OCI-LY7 (cell line): ENCODE measurements around the gene SP100. TPM values are rescaled to one million over a fixed set of nuclear protein-coding genes. Genes with fewer than 3 reads are reported as not detected.
"Not testable (repeated sequence)": the region's sequence is repeated elsewhere in the genome, so short reads cannot be mapped to it uniquely, and the experiment has no call there.

Experiments used
- BruUV-seq: library from RNA; stranded (reverse); fragments of 400-500 nt; replicated peaks from 2 replicates; lab custom pipeline; 2021; lab: Mats Ljungman, UMichigan
- CTCF ChIA-PET: fragments of 300-600 bp; sonication (Branson Sonifier 250); formaldehyde crosslinking; loops from one replicate; lab custom pipeline; 2022; ENCODE audit warnings: antibody characterized with exemption; ENCODE audit not compliant: unreplicated experiment; lab: Charles Lee
- POLR2A ChIA-PET: fragments of 300-600 bp; sonication (Branson Sonifier 250); formaldehyde crosslinking; loops from one replicate; lab custom pipeline; 2022; ENCODE audit warnings: antibody characterized with exemption; lab: Charles Lee
- DNase-seq: peaks from one replicate; pipeline ENCODE4 v3.0.0-alpha.2; 2015; ENCODE audit warnings: low spot score
- H2AFZ ChIP-seq: fragments of 200-600 bp; sonication (generic), shearing (Covaris generic); 2 replicates; pipeline ENCODE4 v1.6.1; 2014; ENCODE audit warnings: mild to moderate bottlenecking, antibody characterized with exemption, low read length, moderate library complexity
- H3K27ac ChIP-seq: fragments of 200-600 bp; sonication (generic); 2 replicates; pipeline ENCODE4 v1.5.1; 2014; ENCODE audit warnings: mixed run types, low read depth, mild to moderate bottlenecking, moderate library complexity, low read length, inconsistent platforms; ENCODE audit not compliant: poor library complexity, severe bottlenecking
- H3K36me3 ChIP-seq: fragments of 200-600 bp; sonication (generic); 2 replicates; pipeline ENCODE4 v1.6.1; 2014; ENCODE audit warnings: mild to moderate bottlenecking, antibody characterized with exemption, low read length, moderate library complexity, mixed read lengths; ENCODE audit not compliant: insufficient read depth
- H3K4me1 ChIP-seq: fragments of 200-600 bp; sonication (generic); 2 replicates; pipeline ENCODE4 v1.5.1; 2014; ENCODE audit warnings: mild to moderate bottlenecking, low read length; ENCODE audit not compliant: insufficient read depth, poor library complexity, severe bottlenecking
- H3K4me2 ChIP-seq: fragments of 200-600 bp; sonication (generic); 2 replicates; pipeline ENCODE4 v1.6.1; 2014; ENCODE audit warnings: mild to moderate bottlenecking, low read length
- H3K4me3 ChIP-seq: fragments of 200-600 bp; sonication (generic); 2 replicates; pipeline ENCODE4 v1.5.1; 2014; ENCODE audit warnings: mild to moderate bottlenecking, low read depth, low read length; ENCODE audit not compliant: poor library complexity, severe bottlenecking
- H3K79me2 ChIP-seq: fragments of 200-600 bp; sonication (generic); 2 replicates; pipeline ENCODE4 v1.6.1; 2016; ENCODE audit warnings: low read depth, mild to moderate bottlenecking, low read length, moderate library complexity, mixed read lengths; ENCODE audit not compliant: insufficient read depth
- H3K9me2 ChIP-seq: fragments of 200-600 bp; sonication (generic); 2 replicates; pipeline ENCODE4 v1.6.1; 2016; ENCODE audit warnings: mild to moderate bottlenecking, low read length, mixed read lengths; ENCODE audit not compliant: insufficient read depth
- H3K9me3 ChIP-seq: fragments of 200-600 bp; sonication (generic); 2 replicates; pipeline ENCODE4 v1.6.1; 2014; ENCODE audit warnings: mild to moderate bottlenecking, mixed run types, low read length, mixed read lengths
- H4K20me1 ChIP-seq: fragments of 200-600 bp; sonication (generic); 2 replicates; pipeline ENCODE4 v1.6.1; 2014; ENCODE audit warnings: mild to moderate bottlenecking, antibody characterized with exemption, low read length, moderate library complexity, mixed read lengths; ENCODE audit not compliant: insufficient read depth
- CTCF ChIP-seq: fragments of 200-600 bp; sonication (generic); conservative IDR thresholded peaks from 2 replicates; pipeline ENCODE4 v1.5.1; 2014; ENCODE audit warnings: mild to moderate bottlenecking, antibody characterized with exemption, low read length, moderate library complexity, mixed read lengths
- EZH2phosphoT487 ChIP-seq: fragments of 200-600 bp; sonication (generic); IDR thresholded peaks from 2 replicates; pipeline ENCODE4 v1.6.1; 2018; ENCODE audit warnings: low read depth, borderline replicate concordance, mild to moderate bottlenecking, mixed run types, antibody characterized with exemption, low read length, moderate library complexity, mixed read lengths
- intact Hi-C: fragments of 100-400 bp; cut with micrococcal nuclease; formaldehyde crosslinking; loops from one replicate; pipeline ENCODE4 v1.10.0; 2022; ENCODE audit not compliant: unreplicated experiment
- total RNA-seq, 2 experiments: library from RNA; depleted of rRNA in 1 of 2; stranded (reverse); fragments of >200 nt in 1 of 2; shearing (Covaris generic) in 1 of 2; gene quantifications; 2 replicates each; pipeline ENCODE4 v1.2.3, GENCODE V29; 2014 to 2022

SP100 gene
- total RNA-seq, 2 experiments from 2014 or later = 44.6 to 54.5 TPM

GRCh38 chr2:230485801-230486341 lies 69.9 kb downstream of the SP100 start:
- Histone ChIP-seq H4K20me1 (no peaks in the 10 kb centered on the region), H3K9me2 (no peaks in the 10 kb centered on the region), H3K4me3 (no peak overlapping the region), H2AFZ (no peak overlapping the region), H3K4me2 (no peak overlapping the region), H3K79me2 (no peaks in the 10 kb centered on the region), H3K27ac (no peak overlapping the region), H3K4me1 (no peaks in the 10 kb centered on the region), H3K9me3 (no peaks in the 10 kb centered on the region), H3K36me3 (peaks cover under 1% of the 10 kb centered on the region; the same call in 1 of the 2 replicates)
- intact Hi-C loops = no loop called here
- no peak for DNase-seq
- ChIA-PET CTCF (no interaction called here), POLR2A (no interaction called here)
- BruUV-seq = no TSS peak
- TF ChIP-seq EZH2phosphoT487 (no peak), CTCF (no peak)

- CTCF ChIA-PET, DNase-seq, POLR2A ChIA-PET, H3K4me1 ChIP-seq, H3K9me3 ChIP-seq, H3K27ac ChIP-seq, BruUV-seq, H3K4me2 ChIP-seq, H3K4me3 ChIP-seq, H4K20me1 ChIP-seq, intact Hi-C loops, H3K9me2 ChIP-seq, H2AFZ ChIP-seq, H3K79me2 ChIP-seq: not testable (repeated sequence)
- H3K36me3 ChIP-seq = peaks cover 16% of the 10 kb centered on the region; the same call in 1 of the 2 replicates
Observed at GRCh38 chr2:230491219-230491618, 75.2 kb downstream of the SP100 start.

GRCh38 chr2:230492107-230492506 lies 76.1 kb downstream of the SP100 start:
- Histone ChIP-seq H3K27ac (no peak overlapping the region), H4K20me1 (no peaks in the 10 kb centered on the region), H3K9me3 (no peaks in the 10 kb centered on the region), H3K9me2 (0 out of 2 replicates have a peak, but pooled peaks cover 3% of the 10 kb centered on the region), H3K36me3 (peaks cover 16% of the 10 kb centered on the region; the same call in 1 of the 2 replicates), H2AFZ (no peak overlapping the region), H3K4me2 (no peak overlapping the region), H3K4me3 (no peak overlapping the region), H3K4me1 (peaks cover 11% of the 10 kb centered on the region), H3K79me2 (no peaks in the 10 kb centered on the region)
- ChIA-PET POLR2A (no interaction called here), CTCF (no interaction called here)
- intact Hi-C loops = no loop called here
- DNase-seq = no peak
- TF ChIP-seq EZH2phosphoT487 = no peak
- TF ChIP-seq CTCF = no peak
- BruUV-seq = no TSS peak
